ENCODE data around the gene GDF10. TPM values are rescaled to one million over a fixed set of nuclear protein-coding genes. Genes with fewer than 3 reads are reported as not detected.

GDF10 gene
- total and polyA plus RNA-seq, 2 of the 8 experiments (the other 6 are each of a cell fraction or from before 2014, with no cell fraction given) = 0.19 to 0.32 TPM

- Histone ChIP-seq H3K18ac (ENCODE audit: extremely low read depth, low read length) (no peak overlapping the region), H3K56ac (replicated peaks; ENCODE audit: insufficient read length, low read depth, low read length) (no peak overlapping the region), H2AK5ac (ENCODE audit: low read depth, low read length) (no peak overlapping the region), H3K4me1 (replicated peaks in 1 of 4; ENCODE audit: control insufficient read depth in 3 of 4, insufficient read depth in 4 of 4, low read length in 3 of 4) (no peaks in the 10 kb centered on the region), H3K23ac (ENCODE audit: insufficient read length) (no peak overlapping the region), H3K14ac (ENCODE audit: insufficient read length) (no peak overlapping the region), H2BK20ac (ENCODE audit: low read length) (no peak overlapping the region), H3K79me2 (ENCODE audit: control insufficient read depth in 1 of 2, insufficient read depth in 2 of 2, low read length in 2 of 2) (no peaks in the 10 kb centered on the region), H3K23me2 (ENCODE audit: low read depth, low read length) (no peaks in the 10 kb centered on the region), H4K5ac (ENCODE audit: insufficient read length, low read depth, low read length) (no peak overlapping the region), H4K8ac (ENCODE audit: extremely low read depth, insufficient read depth, low read length) (no peak overlapping the region), H3K9ac (replicated peaks in 1 of 4; ENCODE audit: extremely low read depth in 1 of 4, low read depth in 3 of 4, low read length in 3 of 4) (no peak overlapping the region), H2BK12ac (ENCODE audit: low read depth, low read length) (no peak overlapping the region), H3K9me3 (ENCODE audit: insufficient read depth in 2 of 2, low read depth in 1 of 2, low read length in 1 of 2) (no peaks in the 10 kb centered on the region), H2BK120ac (replicated peaks; ENCODE audit: low read depth, low read length) (no peak overlapping the region), H4K91ac (replicated peaks; ENCODE audit: insufficient read length, low read length) (no peak overlapping the region), H3K27me3 (replicated peaks in 1 of 4; ENCODE audit: control insufficient read depth in 3 of 4, extremely low read depth in 1 of 4, insufficient read depth in 3 of 4, low read length in 3 of 4) (no peaks in the 10 kb centered on the region; a peak in 1 of 7 replicates), H2AFZ (ENCODE audit: low read length) (no peak overlapping the region), H4K20me1 (replicated peaks in 1 of 2; ENCODE audit: control insufficient read depth in 1 of 2, insufficient read depth in 2 of 2, low read length in 2 of 2) (no peaks in the 10 kb centered on the region), H3K27ac (ENCODE audit: low read depth, low read length) (no peak overlapping the region), H3K79me1 (ENCODE audit: low read depth, low read length) (no peaks in the 10 kb centered on the region), H2BK15ac (ENCODE audit: low read length) (no peak overlapping the region), H3K4me3 (ENCODE audit: extremely low read depth in 1 of 4, insufficient read depth in 2 of 4, low read depth in 3 of 4, low read length in 4 of 4) (no peak overlapping the region), H3K4me2 (ENCODE audit: insufficient read depth in 1 of 2, low read depth in 2 of 2, low read length in 2 of 2) (no peak overlapping the region), H3K4ac (replicated peaks; ENCODE audit: insufficient read length, low read depth, low read length) (no peak overlapping the region), H2BK5ac (ENCODE audit: low read depth, low read length) (no peak overlapping the region), H3K36me3 (ENCODE audit: control insufficient read depth in 2 of 4, insufficient read depth in 4 of 4, low read length in 3 of 4) (no peaks in the 10 kb centered on the region)
- 94% methylated on average over 8 of the region's 8 CpGs; no CpG with 5 or more reads in 1 of the 2 experiments for WGBS, 2 experiments (ENCODE audit: extremely low coverage in 1 of 2, insufficient coverage in 1 of 2, insufficient read length in 1 of 2, insufficient replicate concordance in 2 of 2, low coverage in 1 of 2, low lambda C conversion rate in 2 of 2, missing lambda C conversion rate in 1 of 2)
- FAIRE-seq (no peak), DNase-seq (ENCODE audit: low read depth in 1 of 2, low spot score in 2 of 2) (no peak)
- ChIA-PET CTCF (ENCODE audit: partially characterized antibody) (interaction anchor here (0.9 to 4.6 kb wide), 2 partner anchors 288 to 295 kb away, joined by 3 to 19 read pairs; no protein-coding TSS in a partner anchor), POLR2A (ENCODE audit: partially characterized antibody) (no interaction called here)
- TF ChIP-seq YY1 (IDR thresholded peaks at IDR 0.05; ENCODE audit: low read depth, low read length) (no peak), GTF2F1 (IDR thresholded peaks at IDR 0.05; ENCODE audit: borderline replicate concordance, low read depth, low read length) (no peak), PHF8 (conservative IDR thresholded peaks at IDR 0.05; ENCODE audit: low read depth, low read length) (no peak), NRF1 (IDR thresholded peaks at IDR 0.05; ENCODE audit: low read depth, low read length) (no peak), GABPA (IDR thresholded peaks at IDR 0.05; ENCODE audit: borderline replicate concordance, insufficient read depth, low read length) (no peak), POLR2A (IDR thresholded peaks at IDR 0.05; ENCODE audit: control extremely low read depth in 1 of 2, low read depth in 2 of 2, low read length in 2 of 2) (no peak), JUN (IDR thresholded peaks at IDR 0.05; ENCODE audit: low read depth, low read length) (no peak), FOSL1 (IDR thresholded peaks at IDR 0.05; ENCODE audit: insufficient read depth, low read depth, low read length) (no peak), CHD1 (IDR thresholded peaks at IDR 0.05; ENCODE audit: low read depth, low read length) (no peak), CEBPB (IDR thresholded peaks at IDR 0.05; ENCODE audit: low read depth, low read length) (no peak), ZNF274 (IDR thresholded peaks at IDR 0.05; ENCODE audit: borderline replicate concordance, extremely low read depth, low read length) (no peak), SP4 (IDR thresholded peaks at IDR 0.05; ENCODE audit: low read length) (no peak)
Measured at GRCh38 chr10:47319784-47320183, 19.8 kb downstream of the GDF10 start.
